HCEC 1CT (cell line): Measurements from ENCODE around the gene TERF2IP.

ENCODE experiments used
- DNase-seq: peaks from one replicate; pipeline ENCODE4 v3.0.0-alpha.2; 2017

Gene TERF2IP

DNA sequence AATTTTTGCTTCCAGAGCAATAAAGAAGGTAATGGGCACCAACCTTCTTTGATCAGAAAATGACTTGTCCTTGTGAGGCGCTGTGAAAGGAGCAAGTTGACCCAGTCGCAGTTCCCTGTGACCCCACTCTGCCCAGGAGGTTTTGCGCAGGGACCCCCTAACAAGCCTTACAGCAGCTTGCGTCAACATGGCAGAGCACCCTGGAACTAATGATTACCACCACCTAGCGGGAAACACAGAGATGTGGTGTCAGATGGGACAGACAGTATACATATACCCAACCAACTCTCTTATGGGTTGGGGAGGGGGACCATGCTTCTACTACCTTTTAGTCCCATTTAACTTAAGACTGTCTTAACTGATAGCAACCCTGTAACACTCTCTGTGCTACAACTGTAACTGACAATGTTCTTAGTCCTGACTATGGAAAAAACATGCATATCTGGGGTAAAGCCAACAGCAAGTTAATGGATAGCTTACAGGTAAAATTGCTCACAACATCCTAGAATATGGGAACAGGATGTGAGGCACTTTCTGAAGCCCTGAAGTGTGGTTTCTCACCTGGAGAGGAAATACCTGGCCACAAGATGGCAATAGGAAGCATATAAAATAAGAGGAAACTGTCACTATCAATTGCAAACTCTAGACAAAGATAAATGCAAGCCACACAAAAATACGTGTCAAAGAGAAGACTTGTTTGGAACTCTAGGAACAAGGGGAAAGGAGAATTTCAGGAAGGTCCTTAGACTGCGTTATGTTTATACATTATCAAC, 3.1 kb upstream of the TERF2IP start:
- no peak for DNase-seq

DNA sequence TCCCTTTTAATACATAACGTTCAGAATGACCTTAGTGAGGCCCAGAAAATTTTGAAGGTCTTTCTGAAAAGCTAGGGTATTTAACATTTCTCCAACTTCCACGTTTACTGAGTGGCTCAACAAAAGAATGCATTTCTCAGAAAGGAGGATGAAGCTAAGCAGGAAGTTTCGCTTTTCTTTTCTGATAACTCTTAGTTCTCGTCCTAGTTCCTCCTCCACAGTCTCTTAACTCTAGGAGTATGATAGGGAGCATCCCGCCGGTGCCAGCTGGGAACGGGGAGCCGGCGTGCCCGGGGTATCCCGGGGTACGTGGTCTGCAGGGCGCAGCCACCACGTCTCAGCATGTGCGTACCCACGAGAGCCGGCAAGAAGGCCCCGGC, 471 bp upstream of the TERF2IP start:
- no peak for DNase-seq

DNA sequence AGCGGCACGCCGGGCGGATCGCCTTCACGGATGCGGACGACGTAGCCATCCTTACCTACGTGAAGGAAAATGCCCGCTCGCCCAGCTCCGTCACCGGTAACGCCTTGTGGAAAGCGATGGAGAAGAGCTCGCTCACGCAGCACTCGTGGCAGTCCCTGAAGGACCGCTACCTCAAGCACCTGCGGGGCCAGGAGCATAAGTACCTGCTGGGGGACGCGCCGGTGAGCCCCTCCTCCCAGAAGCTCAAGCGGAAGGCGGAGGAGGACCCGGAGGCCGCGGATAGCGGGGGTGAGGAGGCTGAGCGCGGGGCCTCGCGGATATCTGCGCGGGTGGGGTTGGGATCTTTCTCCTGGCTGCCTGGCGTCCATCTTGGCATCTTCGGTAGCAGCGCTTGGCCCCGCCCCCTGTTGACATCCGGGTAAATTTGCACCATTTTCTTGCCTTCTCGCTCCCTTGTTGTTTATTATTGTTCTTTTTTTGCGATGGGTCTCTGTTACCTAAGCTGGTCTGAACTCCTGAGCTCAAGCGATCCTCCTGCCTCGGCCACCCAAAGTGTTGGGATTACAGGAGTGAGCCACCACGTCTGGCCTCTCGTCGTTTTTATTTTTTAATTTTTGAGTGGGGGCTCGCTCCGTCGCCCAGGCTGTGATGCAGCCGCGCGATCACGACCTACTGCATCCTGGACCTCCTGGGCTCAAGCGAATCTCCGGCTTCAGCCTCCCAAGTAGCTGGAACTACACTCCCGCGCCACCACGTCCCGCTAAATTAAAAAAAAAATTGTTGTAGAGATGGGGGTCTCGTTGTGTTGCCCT, 898 bp downstream of the TERF2IP start:
- peak; percentile 72 for DNase-seq

DNA sequence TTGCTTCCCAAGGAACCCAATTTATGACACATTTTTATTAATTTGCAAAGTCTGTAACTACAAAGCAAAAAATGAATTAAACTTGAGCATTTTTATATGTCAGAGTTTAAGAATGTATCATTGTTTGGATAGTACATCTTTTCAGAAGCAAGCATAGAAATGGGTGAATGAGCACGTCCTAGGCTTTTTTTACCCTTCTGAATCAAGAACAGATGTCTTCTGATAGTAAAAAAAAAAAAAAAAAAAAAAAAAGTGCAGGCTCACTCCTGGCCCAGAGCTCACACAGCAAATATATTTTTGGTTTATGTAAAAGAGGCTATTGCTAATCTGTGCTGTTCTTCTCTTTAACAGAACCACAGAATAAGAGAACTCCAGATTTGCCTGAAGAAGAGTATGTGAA, 6.3 kb downstream of the TERF2IP start:
- DNase-seq = peak; percentile 12

DNA sequence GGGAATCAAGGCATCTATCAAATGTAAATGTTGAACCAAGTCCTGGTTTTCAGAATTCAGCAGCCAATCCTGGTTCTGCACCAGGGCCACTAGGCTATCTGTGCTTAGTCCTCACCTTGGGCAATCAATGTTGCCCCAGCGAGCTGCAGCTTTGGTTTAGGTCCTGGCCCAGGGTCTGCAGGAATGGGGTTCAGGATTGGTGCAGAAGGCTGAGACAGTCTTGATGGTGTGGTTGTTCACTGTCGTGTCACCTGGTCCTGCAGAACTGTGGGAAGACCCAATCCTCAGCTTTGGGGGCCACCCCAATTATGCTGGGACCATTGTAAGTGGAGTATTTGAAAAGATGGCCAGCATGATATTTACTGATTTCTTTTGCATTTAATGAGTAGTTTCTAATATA, 10.6 kb downstream of the TERF2IP start:
- no peak for DNase-seq

DNA sequence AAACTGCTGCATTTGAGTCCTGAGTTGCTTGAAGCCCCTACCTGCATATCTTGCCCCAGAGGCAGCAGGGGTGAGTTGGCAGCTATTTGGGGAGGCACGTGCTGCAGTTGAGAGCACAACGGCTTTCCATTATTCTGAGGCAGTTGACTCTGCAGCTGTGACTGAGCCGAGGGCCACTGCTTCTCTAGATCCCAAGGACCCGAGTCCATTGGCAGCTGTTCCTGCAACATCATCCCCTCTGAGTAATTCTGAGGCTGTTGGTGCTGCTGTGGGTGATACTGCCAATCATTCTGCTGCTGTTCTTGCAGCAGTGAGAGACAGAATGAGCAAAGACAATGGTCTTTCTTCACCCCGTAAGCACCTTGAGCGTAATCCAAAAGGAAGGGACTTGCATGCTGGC, 12.7 kb downstream of the TERF2IP start:
- DNase-seq = no peak

DNA sequence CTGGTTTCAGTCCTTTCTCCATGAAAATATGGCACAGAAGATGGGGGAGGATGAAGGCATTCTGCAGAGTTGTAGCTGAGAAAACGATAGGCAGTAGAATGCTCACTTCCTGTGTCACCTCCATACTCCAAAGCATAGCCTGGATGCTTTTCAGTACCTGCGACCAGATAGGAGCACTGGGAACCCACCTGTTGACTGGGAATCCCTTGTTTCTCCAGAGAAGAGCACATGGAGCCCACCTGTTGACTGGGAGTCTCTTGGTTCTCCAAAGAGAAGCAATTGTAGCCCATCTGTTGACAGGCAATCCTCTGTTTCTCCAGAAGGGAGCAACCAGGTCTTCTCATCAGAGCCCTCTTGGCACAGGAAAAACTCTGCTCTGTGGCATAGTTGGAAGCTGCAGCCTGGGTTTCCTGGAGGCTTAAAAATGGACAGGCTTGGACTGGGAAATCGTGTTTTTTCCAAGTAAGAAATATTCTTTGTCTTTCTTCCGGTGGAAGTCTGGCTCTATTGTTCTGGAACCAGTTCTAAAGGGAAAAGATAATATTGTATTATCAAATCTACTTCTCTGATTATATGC, 13.2 kb downstream of the TERF2IP start:
- DNase-seq = no peak

DNA sequence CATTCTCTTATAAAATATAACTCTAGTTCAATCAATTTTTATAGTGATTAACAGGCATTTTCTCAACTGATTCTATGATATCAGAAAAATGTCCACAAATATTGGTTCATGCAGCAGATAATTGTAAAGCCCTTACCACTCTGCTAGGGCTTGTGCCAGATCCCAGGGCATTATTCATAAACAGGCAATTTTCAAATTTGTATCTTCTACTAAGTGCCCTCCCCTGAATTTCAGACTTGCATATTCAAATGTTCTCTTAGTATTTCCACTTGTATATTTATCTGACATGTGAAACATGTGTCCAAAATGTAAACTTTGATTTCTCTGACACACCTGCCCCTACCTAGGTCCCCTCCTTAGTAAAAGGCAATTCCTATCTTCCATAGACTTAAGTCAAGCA, 19.9 kb downstream of the TERF2IP start:
- no peak for DNase-seq

DNA sequence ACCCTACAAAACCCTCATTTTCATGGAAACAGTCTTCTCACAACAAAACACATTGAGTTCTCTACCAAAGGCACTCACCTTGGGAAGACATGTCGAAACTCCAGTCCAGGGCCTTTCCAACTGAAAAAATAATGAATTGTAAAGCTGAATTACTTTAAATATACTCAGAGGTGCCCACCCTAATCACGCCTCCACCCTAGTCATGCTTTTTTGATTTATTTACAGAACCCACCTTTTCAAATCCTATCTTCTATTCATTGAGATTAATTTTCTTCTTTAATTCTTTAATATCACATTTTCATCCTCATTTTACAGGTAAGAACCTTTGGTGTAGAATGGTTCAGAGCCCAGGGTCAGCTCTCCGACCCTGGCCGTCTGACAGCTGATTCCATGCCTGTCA, 29.3 kb downstream of the TERF2IP start, which contains the start of gene CPHXL2:
Gene CPHXL2, minus strand, starts transcription at position 101 of the 400 bp plus-strand sequence. Its CDS starts 10 bp downstream, at position 91.
- no peak for DNase-seq

DNA sequence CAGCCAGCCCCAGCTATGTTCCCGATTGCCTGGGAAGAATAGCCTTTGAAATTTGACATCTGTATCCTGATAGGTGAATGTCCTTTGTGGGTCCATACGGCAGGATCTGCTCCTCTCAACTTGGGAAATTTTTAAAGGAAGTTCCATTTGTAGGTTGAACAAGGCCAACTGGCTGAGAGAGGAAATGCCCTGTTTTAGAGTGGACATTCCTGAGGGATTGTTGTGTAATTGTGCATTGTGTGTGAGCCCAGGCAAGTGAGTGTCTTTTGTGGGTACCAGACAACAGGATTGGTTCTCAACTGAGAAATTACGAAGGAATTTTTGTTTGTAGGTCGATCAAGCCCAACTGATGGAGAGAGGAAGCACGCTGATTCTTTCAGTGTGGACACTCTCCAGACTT, 31.8 kb downstream of the TERF2IP start:
- DNase-seq = no peak

DNA sequence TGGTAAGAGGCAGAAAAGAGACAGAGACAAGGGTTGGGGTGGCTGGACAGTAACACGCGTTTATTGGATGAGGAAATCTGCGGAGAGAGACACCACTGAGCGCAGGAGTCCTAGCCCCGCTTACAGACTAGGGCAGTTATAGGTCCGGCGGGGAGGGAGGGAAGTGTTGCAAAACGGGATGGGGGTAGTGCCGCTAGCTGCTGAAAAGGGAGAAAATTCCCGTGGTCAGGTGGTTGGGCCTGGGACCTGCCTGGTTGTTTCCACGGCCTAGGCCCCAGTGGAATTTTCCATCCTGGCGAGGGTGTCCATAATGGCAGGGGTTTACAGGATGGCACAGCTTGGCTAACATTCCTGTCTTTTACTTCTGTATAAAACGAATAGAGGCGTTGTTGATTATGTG, 34.7 kb downstream of the TERF2IP start:
- DNase-seq = no peak

DNA sequence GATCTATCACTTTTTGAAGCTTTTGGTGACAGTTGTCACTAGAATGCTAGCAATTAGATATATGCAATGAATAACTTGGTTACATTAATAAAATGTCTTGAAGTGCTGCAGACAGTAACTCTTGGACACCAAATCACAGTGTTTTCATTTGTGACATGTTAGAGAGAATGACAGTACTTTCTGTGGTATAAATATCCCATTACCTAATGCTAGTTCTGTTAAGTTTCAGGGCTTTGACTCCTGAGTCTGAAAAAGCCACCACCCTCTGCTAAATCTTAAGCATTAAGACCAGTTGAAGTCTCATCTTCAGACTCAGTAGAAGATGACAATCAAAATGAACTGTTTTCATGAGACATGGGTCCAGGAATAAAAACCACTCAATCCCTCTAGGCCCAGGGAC, 39.8 kb downstream of the TERF2IP start:
- DNase-seq = no peak

DNA sequence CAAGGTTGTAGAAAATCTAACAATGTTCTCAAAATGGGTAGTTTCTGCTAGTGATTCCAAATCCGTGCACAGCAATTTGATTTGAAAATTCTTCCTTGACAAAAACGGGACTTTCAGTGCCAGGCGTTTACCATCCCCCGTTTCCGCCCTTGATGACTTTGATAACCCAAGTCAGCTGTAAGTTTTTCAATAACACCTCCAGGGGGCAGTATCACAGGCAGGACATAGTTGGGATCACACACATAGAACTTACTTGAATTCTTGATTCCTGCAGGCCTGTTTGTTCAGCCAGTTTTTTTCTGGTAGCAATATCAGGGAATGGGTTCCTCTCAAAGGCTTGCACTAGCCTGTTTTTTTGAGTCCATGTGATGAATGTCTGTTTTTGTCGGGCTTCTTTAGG, 48.1 kb downstream of the TERF2IP start:
- no peak for DNase-seq

DNA sequence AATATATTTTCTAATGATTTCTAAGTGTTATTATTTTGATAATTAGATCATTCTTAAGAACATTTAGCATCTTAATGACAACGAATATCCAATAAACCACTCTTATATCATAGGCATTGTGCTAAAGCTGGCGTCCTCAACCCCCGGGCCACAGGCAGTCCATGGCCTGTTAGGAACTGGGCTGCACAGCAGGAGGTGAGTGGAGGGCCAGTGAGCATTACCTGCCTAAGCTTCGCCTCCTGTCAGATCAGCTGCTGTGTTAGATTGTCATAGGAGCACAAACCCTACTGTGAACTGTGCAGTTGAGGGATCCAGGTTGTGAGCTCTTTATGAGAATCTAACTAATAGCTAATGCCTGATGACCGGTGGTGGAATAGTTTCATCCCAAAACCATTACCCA, 50.0 kb downstream of the TERF2IP start:
- DNase-seq = no peak

DNA sequence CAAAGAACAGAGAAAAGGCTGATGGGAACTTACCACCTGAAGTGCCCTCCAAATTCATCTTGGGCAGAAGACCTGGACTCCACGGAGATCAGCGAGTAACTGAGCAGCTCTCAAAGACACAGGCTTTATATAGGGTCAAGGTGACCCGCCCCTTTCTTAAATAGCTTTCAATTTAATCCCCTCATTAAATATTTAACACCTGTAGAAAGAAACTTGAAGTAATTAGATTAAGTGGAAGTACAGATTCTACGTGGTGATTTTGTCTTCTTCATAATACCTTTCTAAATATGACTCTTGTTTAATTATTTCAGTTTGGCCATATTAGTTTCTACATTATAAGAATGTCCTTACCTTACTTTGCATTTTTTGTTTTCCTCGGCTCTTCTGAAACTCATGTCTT, 53.8 kb downstream of the TERF2IP start, which contains the start of gene DUXB:
Gene DUXB, minus strand, starts transcription at position 101 of the 400 bp plus-strand sequence. Its CDS starts 43 bp downstream, at position 58.
- no peak for DNase-seq

DNA sequence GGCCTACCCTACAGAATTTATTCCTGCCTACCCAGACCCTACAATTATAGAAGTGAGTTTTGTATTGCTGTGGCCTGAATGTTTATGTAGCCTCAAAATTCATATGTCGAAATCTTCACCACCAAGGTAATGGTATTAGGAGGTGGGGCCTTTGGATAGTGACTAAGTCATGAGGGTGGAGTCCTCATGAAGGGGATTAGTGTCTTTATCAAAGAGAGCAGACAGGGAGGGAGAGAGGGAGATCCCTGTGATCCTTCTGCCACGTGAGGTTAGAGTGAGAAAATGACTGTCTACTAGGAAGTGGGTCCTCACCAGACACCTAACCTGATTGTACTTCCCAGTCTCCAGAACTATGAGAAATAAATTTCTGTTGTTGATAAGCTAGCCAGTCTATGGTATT, 54.7 kb downstream of the TERF2IP start:
- DNase-seq = no peak

DNA sequence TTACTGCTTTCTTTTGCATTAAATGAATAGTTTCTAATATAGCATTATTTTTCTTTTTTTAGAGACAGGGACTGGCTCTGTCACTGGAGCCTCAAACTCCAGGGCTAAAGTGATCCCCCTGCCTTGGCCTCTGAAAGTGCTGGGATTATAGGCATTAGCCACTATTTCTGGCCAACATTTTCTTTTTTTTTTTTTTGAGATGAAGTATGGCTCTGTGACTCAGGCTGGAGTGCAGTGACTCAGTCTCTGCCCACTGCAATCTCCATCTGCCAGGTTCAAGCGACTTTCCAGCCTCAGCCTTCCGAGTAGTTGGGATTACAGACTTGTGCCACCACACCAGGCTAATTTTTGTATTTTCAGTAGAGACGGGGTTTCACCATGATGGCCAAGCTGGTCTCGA, 55.7 kb downstream of the TERF2IP start:
- peak; percentile 5 for DNase-seq
